ENCODE data around the gene HLCS.

Gene HLCS

GRCh38 chr21:36713746-36714145, 252.7 kb downstream of the HLCS start:
- DNase-seq, result no peak

- no peak for DNase-seq
These were observed 255.8 kb downstream of the HLCS start for GRCh38 chr21:36710729-36711048.

- DNase-seq, result no peak
These were observed 256.4 kb downstream of the HLCS start for GRCh38 chr21:36709868-36710728.

- no peak for DNase-seq
These were observed 257.2 kb downstream of the HLCS start for GRCh38 chr21:36709030-36709867.

- DNase-seq, result no peak
These were observed 258.0 kb downstream of the HLCS start for GRCh38 chr21:36708286-36709029.

GRCh38 chr21:36707763-36708285, 258.6 kb downstream of the HLCS start:
- DNase-seq, result no peak

GRCh38 chr21:36706951-36707762, 259.3 kb downstream of the HLCS start:
- DNase-seq, result no peak

GRCh38 chr21:36706482-36706852, 260.0 kb downstream of the HLCS start:
- DNase-seq, result no peak

GRCh38 chr21:36705679-36706481, 260.6 kb downstream of the HLCS start:
- DNase-seq, result no peak

- DNase-seq, result no peak
These were observed 261.4 kb downstream of the HLCS start for GRCh38 chr21:36704958-36705678.

- DNase-seq, result no peak
These were observed 262.1 kb downstream of the HLCS start for GRCh38 chr21:36704281-36704957.

- no peak for DNase-seq
These were observed 262.7 kb downstream of the HLCS start for GRCh38 chr21:36703626-36704280.

- DNase-seq, result no peak
These were observed 263.3 kb downstream of the HLCS start for GRCh38 chr21:36703123-36703522.

GRCh38 chr21:36702622-36702968, 263.9 kb downstream of the HLCS start:
- DNase-seq, result no peak

- no peak for DNase-seq
These were observed 264.5 kb downstream of the HLCS start for GRCh38 chr21:36701756-36702621.

- DNase-seq, result no peak
These were observed 265.3 kb downstream of the HLCS start for GRCh38 chr21:36700971-36701755.

Measured in NK-92 treated with Interleukin-12 subunit alpha and Interleukin-12 subunit beta, amount 100 ng/mL, for 24 hours (cell line).